ENCODE measurements around the gene CACHD1.

Gene CACHD1

GRCh38 chr1:64469977-64470664 lies at the start of gene CACHD1:
Gene CACHD1, plus strand, starts transcription at chr1:64470129. Its CDS starts 616 bp downstream, at chr1:64470745.
- peak; percentile 78 for DNase-seq (ENCODE audit: low read depth)
- peak; percentile 42 for TF ChIP-seq CTCF (IDR thresholded peaks at IDR 0.05; ENCODE audit: low read length, missing control alignments)
- H3K4me3 ChIP-seq (replicated peaks; ENCODE audit: low read depth, low read length): peak within 1 kb of the TSS; percentile 59

DNA sequence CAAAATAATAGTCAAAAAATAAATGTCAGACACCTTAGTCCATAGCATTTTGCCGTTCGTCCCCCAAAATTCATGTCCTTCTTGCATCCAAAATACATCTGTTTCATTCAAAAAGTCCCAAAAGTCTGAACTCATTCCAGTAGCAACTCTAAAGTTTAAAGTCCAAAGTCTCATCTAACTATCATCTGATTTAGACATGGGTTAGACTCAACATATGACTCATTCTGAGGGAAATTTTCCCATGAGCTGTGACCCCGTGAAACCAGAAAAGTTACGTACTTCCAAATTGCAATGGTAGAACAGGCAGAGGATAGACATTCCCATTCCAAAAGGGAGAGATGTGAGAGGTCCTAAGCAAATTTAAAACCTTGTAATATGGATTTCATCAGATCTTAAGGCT lies 48.6 kb upstream of the CACHD1 start:
- no peak overlapping the region for H3K4me3 ChIP-seq (replicated peaks; ENCODE audit: low read depth, low read length)
- DNase-seq (ENCODE audit: low read depth): no peak
- no peak for TF ChIP-seq CTCF (IDR thresholded peaks at IDR 0.05; ENCODE audit: low read length, missing control alignments)

DNA sequence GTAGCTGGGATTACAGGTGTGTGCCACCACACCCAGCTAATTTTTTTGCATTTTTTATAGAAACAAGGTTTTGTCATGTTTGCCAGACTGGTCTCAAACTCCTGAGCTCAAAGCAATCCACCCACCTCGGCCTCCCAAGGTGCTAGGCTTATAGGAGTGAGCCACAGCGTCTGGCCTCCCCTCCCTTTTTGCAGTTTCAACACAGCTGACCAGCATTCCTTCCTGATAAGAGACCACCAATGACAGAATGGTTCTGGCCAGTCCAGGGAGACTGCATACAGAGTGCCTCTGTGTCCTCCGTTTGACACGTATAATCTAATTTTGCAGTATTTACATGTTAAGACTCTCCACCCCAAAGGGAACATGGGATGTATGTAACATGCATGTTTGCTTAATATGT lies 46.4 kb upstream of the CACHD1 start:
- no peak for DNase-seq (ENCODE audit: low read depth)
- no peak for TF ChIP-seq CTCF (IDR thresholded peaks at IDR 0.05; ENCODE audit: low read length, missing control alignments)
- no peak overlapping the region for H3K4me3 ChIP-seq (replicated peaks; ENCODE audit: low read depth, low read length)

DNA sequence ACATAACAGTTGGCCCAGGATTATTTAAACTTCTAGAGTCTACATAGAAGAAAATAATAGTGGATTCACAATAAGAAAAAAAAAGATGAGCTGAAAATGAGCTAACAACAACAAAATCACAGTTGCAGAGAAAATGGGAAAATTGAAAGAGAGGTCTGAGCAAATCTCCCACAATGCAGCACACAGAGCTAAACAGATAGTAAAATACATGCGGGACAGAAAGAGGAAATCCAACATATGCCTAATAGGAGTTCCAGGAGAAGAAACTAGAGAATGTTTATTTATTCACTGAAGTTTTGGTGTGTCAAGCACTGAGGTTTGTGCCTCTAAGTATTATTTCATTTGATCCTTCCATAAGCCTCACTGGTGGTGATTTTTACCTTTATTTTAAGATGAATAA lies 45.5 kb upstream of the CACHD1 start:
- TF ChIP-seq CTCF (IDR thresholded peaks at IDR 0.05; ENCODE audit: low read length, missing control alignments): no peak
- no peak overlapping the region for H3K4me3 ChIP-seq (replicated peaks; ENCODE audit: low read depth, low read length)
- DNase-seq (ENCODE audit: low read depth): no peak

GRCh38 chr1:64425521-64425920 lies 44.4 kb upstream of the CACHD1 start:
- no peak for TF ChIP-seq CTCF (IDR thresholded peaks at IDR 0.05; ENCODE audit: low read length, missing control alignments)

GRCh38 chr1:64426681-64427080 lies 43.2 kb upstream of the CACHD1 start:
- TF ChIP-seq CTCF (IDR thresholded peaks at IDR 0.05; ENCODE audit: low read length, missing control alignments): no peak
- DNase-seq (ENCODE audit: low read depth): no peak
- H3K4me3 ChIP-seq (replicated peaks; ENCODE audit: low read depth, low read length): no peak overlapping the region

More at GRCh38 chr1:64425521-64425920, 44.4 kb upstream of the CACHD1 start:
- no peak for DNase-seq (ENCODE audit: low read depth)
- H3K4me3 ChIP-seq (replicated peaks; ENCODE audit: low read depth, low read length): no peak overlapping the region

DNA sequence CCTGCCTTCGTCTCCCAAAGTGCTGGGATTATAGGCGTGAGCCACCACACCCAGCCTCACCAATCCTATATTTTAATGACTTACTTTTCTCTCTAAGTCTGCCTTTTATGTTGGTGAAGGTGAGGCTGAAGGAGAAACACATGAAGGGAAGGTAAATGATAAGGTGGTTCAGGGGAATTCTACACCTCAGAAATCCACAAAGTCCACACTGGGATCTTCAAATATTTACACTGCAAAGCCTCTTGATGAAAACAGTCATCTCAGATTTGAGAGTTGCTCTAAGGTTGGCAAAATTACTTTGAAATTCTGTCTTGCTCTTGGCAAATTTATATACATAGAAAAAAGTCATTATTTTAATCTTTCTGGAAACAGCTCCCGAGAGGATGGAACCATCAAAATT lies 42.0 kb upstream of the CACHD1 start:
- no peak for TF ChIP-seq CTCF (IDR thresholded peaks at IDR 0.05; ENCODE audit: low read length, missing control alignments)

More for the DNA sequence above, 42.0 kb upstream of the CACHD1 start:
- no peak overlapping the region for H3K4me3 ChIP-seq (replicated peaks; ENCODE audit: low read depth, low read length)
- DNase-seq (ENCODE audit: low read depth): no peak
